GM12878 (cell line): ENCODE data around the gene RMDN3. TPM values are rescaled to one million over a fixed set of nuclear protein-coding genes. Genes with fewer than 3 reads are reported as not detected.
A peak's percentile ranks its signal among the peaks of the same experiment; 100 is the strongest.

Experiments used
- ATAC-seq: fragments of 200-7000 bp; cut with Tn5 transposase; 3 replicates; pipeline ENCODE4 v1.9.1; 2020; ENCODE audit warnings: mild to moderate bottlenecking, moderate library complexity
- BruUV-seq: library from RNA; stranded (reverse); fragments of 400-500 nt; replicated peaks from 2 replicates; lab custom pipeline; 2021; lab: Mats Ljungman, UMichigan
- CTCF ChIA-PET: fragments of 300-600 bp; sonication (Branson Sonifier 250); formaldehyde crosslinking; extraction: SDS; loops from one replicate; lab custom pipeline; 2021; ENCODE audit warnings: inconsistent platforms; lab: Yijun Ruan, JAX
- POLR2A ChIA-PET: fragments of 350-600 bp; formaldehyde crosslinking; extraction: SDS; loops from one replicate; lab custom pipeline; 2021; ENCODE audit warnings: inconsistent platforms; lab: Charles Lee
- RAD21 ChIA-PET: fragments of 300-600 bp; sonication (Branson Sonifier 250); formaldehyde crosslinking; loops from one replicate; lab custom pipeline; 2023; ENCODE audit warnings: antibody characterized with exemption; ENCODE audit not compliant: unreplicated experiment; lab: Charles Lee
- SMC1A ChIA-PET: fragments of 300-600 bp; sonication (Branson Sonifier 250); formaldehyde crosslinking; loops from one replicate; lab custom pipeline; 2023; ENCODE audit not compliant: unreplicated experiment, uncharacterized antibody; lab: Charles Lee
- DNase-seq: peaks from one replicate; pipeline ENCODE4 v3.0.0-alpha.2; 2011; ENCODE audit warnings: low read depth, low spot score
- FAIRE-seq: peaks from 3 replicates; lab custom pipeline; 2011; peaks lifted over from hg19 to GRCh38; lab: Jason Lieb, UNC
- H2AFZ ChIP-seq: 2 replicates; pipeline ENCODE4 v1.6.0; 2011; ENCODE audit warnings: low read depth, low read length, control low read depth; ENCODE audit not compliant: control insufficient read depth
- H3K27ac ChIP-seq: 2 replicates; pipeline ENCODE4 v1.5.1; 2011; ENCODE audit warnings: control low read depth; ENCODE audit not compliant: control insufficient read depth, insufficient read depth
- H3K27me3 ChIP-seq, 2 experiments: replicated peaks in 1 of 2; 2 replicates each; pipeline versions ENCODE4 v1.6.0 to v1.6.1; 2011; ENCODE audit warnings: low read length in 1 of 2; ENCODE audit not compliant: control insufficient read depth in 2 of 2, insufficient read depth in 2 of 2
- H3K36me3 ChIP-seq, 2 experiments: 2 replicates each; pipeline ENCODE4 v1.5.1; 2011; ENCODE audit warnings: low read length in 1 of 2; ENCODE audit not compliant: control insufficient read depth in 2 of 2, insufficient read depth in 2 of 2
- H3K4me1 ChIP-seq: 2 replicates; pipeline ENCODE4 v1.6.1; 2011; ENCODE audit warnings: mild to moderate bottlenecking, low read length, moderate library complexity, mixed read lengths; ENCODE audit not compliant: control insufficient read depth, insufficient read depth
- H3K4me2 ChIP-seq: 2 replicates; pipeline ENCODE4 v1.6.0; 2011; ENCODE audit warnings: control low read depth; ENCODE audit not compliant: control insufficient read depth, insufficient read depth
- H3K4me3 ChIP-seq: fragments of 200-600 bp; sonication (generic); 2 replicates; pipeline ENCODE4 v1.5.1; 2016
- H3K79me2 ChIP-seq: 2 replicates; pipeline ENCODE4 v1.6.0; 2011; ENCODE audit warnings: low read length; ENCODE audit not compliant: control insufficient read depth, insufficient read depth
- H3K9ac ChIP-seq: 2 replicates; pipeline ENCODE4 v1.8.0; 2011; ENCODE audit warnings: low read length, control low read depth, mixed read lengths; ENCODE audit not compliant: control insufficient read depth, insufficient read depth
- H3K9me3 ChIP-seq: replicated peaks from 3 replicates; pipeline ENCODE4 v1.5.1; 2011; ENCODE audit warnings: mild to moderate bottlenecking, low read length; ENCODE audit not compliant: control insufficient read depth, insufficient read depth
- H4K20me1 ChIP-seq: 2 replicates; pipeline ENCODE4 v1.6.0; 2011; ENCODE audit not compliant: control insufficient read depth, insufficient read depth
- BHLHE40 ChIP-seq, 2 experiments: fragments of 450-650 bp in 1 of 2; IDR thresholded peaks; 2 replicates each; pipeline ENCODE4 v1.6.1; 2011 to 2017; ENCODE audit warnings: low read depth in 2 of 2, borderline replicate concordance in 1 of 2, improper control_type of control experiment in 1 of 2, low read length in 1 of 2, mild to moderate bottlenecking in 1 of 2
- RFX5 ChIP-seq: IDR thresholded peaks from 2 replicates; pipeline ENCODE4 v1.6.1; 2011; ENCODE audit warnings: low read depth, low read length, improper control_type of control experiment
- SUPT20H ChIP-seq: IDR thresholded peaks from 2 replicates; pipeline ENCODE4 v1.6.1; 2011; ENCODE audit warnings: low read depth, mild to moderate bottlenecking, low read length, moderate library complexity, borderline replicate concordance; ENCODE audit not compliant: control insufficient read depth
- TCF7 ChIP-seq: IDR thresholded peaks from 2 replicates; pipeline ENCODE4 v1.6.1; 2014; ENCODE audit warnings: antibody characterized with exemption, borderline replicate concordance
- WGBS: methylation state at CpG from one replicate; pipeline ENCODE4 v1.1.6; 2016; ENCODE audit warnings: low lambda C conversion rate; ENCODE audit not compliant: insufficient replicate concordance, insufficient coverage; ENCODE audit errors: missing lambda C conversion rate; 5-methylcytosine and 5-hydroxymethylcytosine counted together
- in situ Hi-C: fragments of 300-500 bp; cut with MboI; formaldehyde crosslinking; loops from 9 replicates; pipeline ENCODE4 v1.14.3; 2018; ENCODE audit warnings: mixed read lengths
- intact Hi-C: fragments of 100-400 bp; cut with micrococcal nuclease; formaldehyde crosslinking; loops from one replicate; pipeline ENCODE4 v1.14.2; 2022; ENCODE audit not compliant: unreplicated experiment
- polyA plus RNA-seq, 11 experiments: library from polyadenylated mRNA; depleted of rRNA in 4 of 11; unstranded in 6 of 11; stranded (reverse) in 5 of 11; fragments of >200 nt; fragmentation: Nextera tagmentation in 4 of 11; fragmentation: Illumina TruSeq in 1 of 11; extraction: Ambion mirVana in 4 of 11; extraction: Trizol in 1 of 11; gene quantifications; 1 replicate in 1 of 11; 2 replicates in 10 of 11; pipeline versions ENCODE4 v1.2.1 to v1.2.3, GENCODE V29; 2011 to 2016; ENCODE audit warnings: inconsistent platforms in 2 of 11, missing spikeins in 2 of 11, low read depth in 1 of 11
- total RNA-seq, 4 experiments: library from RNA; depleted of rRNA in 3 of 4; stranded (reverse); fragments of >200 nt in 3 of 4; fragmentation: Illumina TruSeq in 1 of 4; extraction: Trizol in 1 of 4; gene quantifications; 2 replicates each; pipeline versions ENCODE4 v1.2.1 to v1.2.3, GENCODE V29; 2013 to 2021

The RMDN3 gene
- total and polyA plus RNA-seq, 10 of the 15 experiments (the other 5 are each of a cell fraction or from before 2014, with no cell fraction given), result 5.7 to 44.4 (median 20.3) TPM

GRCh38 chr15:40759961-40760360, 4.9 kb upstream of the RMDN3 start:
- H3K36me3 ChIP-seq, result no peaks in the 10 kb centered on the region
- H2AFZ ChIP-seq, result no peak overlapping the region
- no peak overlapping the region for H3K4me3 ChIP-seq
- no peaks in the 10 kb centered on the region for H4K20me1 ChIP-seq
- POLR2A ChIA-PET, result interaction anchor here (1.4 kb wide), 1 partner anchor 10 kb away, joined by 3 read pairs; the partner anchor contains the start of gene C15orf62
- BruUV-seq, result no TSS peak
- intact Hi-C loops (loop anchor here (5.0 kb wide), 1 partner anchor 168 kb away; the partner anchor contains the start of gene KNL1), in situ Hi-C loops (no loop called here)
- H3K4me2 ChIP-seq, result no peak overlapping the region
- no peaks in the 10 kb centered on the region for H3K27me3 ChIP-seq
- DNase-seq (no peak), ATAC-seq (no peak), FAIRE-seq (no peak)
- peaks cover 7% of the 10 kb centered on the region for H3K4me1 ChIP-seq
- RAD21 ChIA-PET, result interaction anchor here (0.6 kb wide), 1 partner anchor 170 kb away, joined by 4 read pairs; no protein-coding TSS in a partner anchor
- H3K27ac ChIP-seq, result no peak overlapping the region
- TF ChIP-seq RFX5 (no peak), TCF7 (no peak)
- H3K79me2 ChIP-seq, result peaks cover under 1% of the 10 kb centered on the region
- SMC1A ChIA-PET, result no interaction called here
- CTCF ChIA-PET, result no interaction called here
- H3K9ac ChIP-seq, result no peak overlapping the region
- no peaks in the 10 kb centered on the region for H3K9me3 ChIP-seq
- 87% methylated on average over 5 of the region's 5 CpGs for WGBS

- H4K20me1 ChIP-seq, result no peaks in the 10 kb centered on the region
- H3K36me3 ChIP-seq, result peaks cover 0 to 3% of the 10 kb centered on the region in 2 experiments; a peak in 1 of 4 replicates
- H3K27me3 ChIP-seq, result no peaks in the 10 kb centered on the region
- no TSS peak for BruUV-seq
- H3K9ac ChIP-seq, result no peak overlapping the region
- DNase-seq (no peak), ATAC-seq (no peak), FAIRE-seq (no peak)
- no peaks in the 10 kb centered on the region for H3K9me3 ChIP-seq
- in situ Hi-C loops, result no loop called here
- no peak overlapping the region for H3K4me3 ChIP-seq
- H2AFZ ChIP-seq, result no peak overlapping the region
- ChIA-PET RAD21 (interaction anchor here (0.8 to 1.9 kb wide), 7 partner anchors 9 to 135 kb away, joined by 3 to 8 read pairs (median 3); no protein-coding TSS in a partner anchor), SMC1A (interaction anchor here (0.5 to 1.9 kb wide), 7 partner anchors 8 to 452 kb away, joined by 3 to 8 read pairs (median 4); partner anchors contain the start of genes C15orf62 and RAD51), CTCF (interaction anchor here (1.0 to 2.1 kb wide), 8 partner anchors 11 to 138 kb away, joined by 3 to 9 read pairs (median 4); partner anchors contain the start of gene VPS18), POLR2A (interaction anchor here (0.6 to 2.1 kb wide), 4 partner anchors 8 to 200 kb away, joined by 3 to 12 read pairs (median 6); partner anchors contain the start of genes C15orf62 and RAD51)
- 83% methylated on average over 6 of the region's 6 CpGs for whole genome bisulfite sequencing
- H3K4me2 ChIP-seq, result no peak overlapping the region
- peaks cover 21% of the 10 kb centered on the region for H3K79me2 ChIP-seq
- peak in 1 of 2 experiments; percentile 11; a peak in 1 of 4 replicates for TF ChIP-seq BHLHE40 (IDR thresholded peaks at IDR 0.05; ENCODE audit: borderline replicate concordance in 1 of 2, low read depth in 2 of 2, low read length in 1 of 2)
- no peak for TF ChIP-seq SUPT20H
- H3K27ac ChIP-seq, result no peak overlapping the region
- intact Hi-C loops, result loop anchor here (5.0 kb wide), 1 partner anchor 165 kb away; the partner anchor contains the start of gene KNL1
- H3K4me1 ChIP-seq, result peaks cover 3% of the 10 kb centered on the region
Measured at GRCh38 chr15:40756938-40757337, 1.9 kb upstream of the RMDN3 start.
